ENCODE data around the gene ONECUT3. TPM values are rescaled to one million over a fixed set of nuclear protein-coding genes. Genes with fewer than 3 reads are reported as not detected.

The ONECUT3 gene
- total and polyA plus RNA-seq, 8 donors: 0.06 to 0.08 (median 0.07) TPM; not detected in 2

DNA sequence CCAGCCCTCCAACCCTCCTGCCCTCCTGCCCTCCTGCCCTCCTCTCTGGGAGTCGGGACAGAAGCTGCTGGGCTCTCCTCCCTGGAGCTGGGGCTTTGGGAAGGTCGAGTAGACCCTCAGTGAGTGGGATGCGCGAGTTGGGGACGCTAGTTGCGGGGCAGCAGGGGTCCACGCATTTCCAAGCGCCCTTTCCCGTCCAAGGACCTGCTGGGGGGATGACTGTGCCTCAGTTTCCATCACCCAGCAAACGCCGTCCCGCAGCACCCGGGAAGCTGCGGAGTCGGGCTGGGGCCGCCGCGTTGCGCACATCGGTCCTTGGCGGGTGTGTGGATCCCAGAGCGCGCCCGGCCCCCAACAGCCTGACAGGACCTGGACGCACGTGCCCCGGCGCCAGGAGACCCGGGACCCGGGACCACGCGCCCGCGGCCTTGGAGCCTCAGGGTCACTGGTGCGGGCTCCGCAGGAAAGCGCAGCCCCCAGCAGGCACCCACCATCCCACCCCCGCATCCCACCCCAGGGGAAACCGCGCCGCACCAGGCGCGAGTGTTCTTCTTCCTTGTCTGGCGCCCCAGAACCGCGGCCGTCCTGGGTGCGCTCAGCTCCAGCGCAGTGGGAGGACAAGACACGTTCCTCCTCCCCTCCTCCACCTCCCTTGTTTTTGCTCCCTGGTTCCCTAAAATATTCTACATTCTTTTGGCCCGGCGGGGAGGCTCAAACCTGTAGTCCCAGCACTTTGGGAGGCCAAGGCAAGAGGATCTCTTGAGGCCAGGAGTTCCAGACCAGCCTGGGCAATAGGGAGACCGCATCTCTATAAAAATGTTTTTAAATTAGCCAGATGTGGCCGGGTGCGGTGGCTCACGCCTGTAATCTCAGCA, 9.2 kb downstream of the ONECUT3 start:
- Histone ChIP-seq H3K9me3 (no peaks in the 10 kb centered on the region), H3K4me3 (no peak overlapping the region), H3K27ac (no peak overlapping the region), H3K36me3 (no peaks in the 10 kb centered on the region), H3K27me3 (peaks cover 98 to 100% of the 10 kb centered on the region in 2 donors), H3K4me1 (peaks cover 0 to 3% of the 10 kb centered on the region in 2 donors)
- DNase-seq: no peak
- intact Hi-C loops (cut with DNase I): loop anchor here in 1 of 2 donors (10.0 kb wide), 1 partner anchor 78 kb away; no protein-coding TSS in a partner anchor
- TF ChIP-seq CTCF (IDR thresholded peaks at IDR 0.05): no peak
- ATAC-seq: no peak

DNA sequence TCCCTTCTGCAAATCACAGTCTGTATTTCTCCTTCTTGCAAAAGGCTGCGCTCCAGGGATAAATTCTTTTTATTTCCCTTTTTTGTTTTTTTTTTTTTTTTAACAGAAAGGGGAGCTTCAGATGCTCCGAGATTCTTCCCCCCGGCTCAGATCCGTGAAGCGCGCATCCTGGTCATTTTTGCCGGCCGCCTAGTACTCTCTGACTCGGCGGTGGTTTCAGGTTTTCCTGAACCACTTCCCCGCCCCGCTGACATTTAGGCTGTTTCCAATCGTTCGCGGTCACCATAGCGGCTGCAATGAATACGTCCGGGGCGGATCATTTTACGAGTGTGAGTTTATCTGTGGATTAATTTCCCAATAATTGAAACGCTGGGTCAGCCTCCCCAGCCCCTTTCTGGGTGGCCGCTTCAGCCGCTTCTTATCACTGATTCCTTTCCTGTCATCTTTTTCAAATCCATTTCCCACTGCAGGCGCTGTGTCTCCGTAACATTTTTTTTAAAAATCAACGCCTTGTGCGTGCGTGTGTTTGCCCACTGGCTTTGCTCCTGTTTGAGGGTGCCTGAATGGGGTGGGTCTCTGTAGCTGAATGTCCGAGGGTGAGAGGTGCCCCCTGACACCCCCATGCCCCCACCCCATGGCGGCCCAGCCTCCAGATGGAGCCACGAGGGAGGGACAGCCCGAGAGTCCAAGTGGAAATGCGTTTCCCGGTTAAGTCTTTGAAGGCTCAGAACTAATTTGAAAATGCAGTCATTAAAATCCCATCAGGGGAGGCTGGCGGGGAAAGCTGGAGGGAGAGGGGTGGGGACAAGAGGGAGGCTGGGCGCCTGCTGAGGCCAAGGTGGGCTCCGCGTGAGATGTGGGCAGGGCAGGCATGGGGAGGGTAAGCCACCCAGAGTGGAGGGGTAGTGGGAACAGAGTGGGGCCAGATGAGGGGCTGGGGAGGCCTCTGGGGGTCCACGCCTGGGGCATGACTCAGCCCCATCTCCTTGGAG, 10.6 kb downstream of the ONECUT3 start:
- H3K9me3 ChIP-seq: no peaks in the 10 kb centered on the region
- no peaks in the 10 kb centered on the region for H3K36me3 ChIP-seq
- DNase-seq (peak in 2 of 4 donors; percentile 27 to 41), ATAC-seq (no peak)
- H3K4me1 ChIP-seq: no peaks in the 10 kb centered on the region
- intact Hi-C loops (cut with DNase I): loop anchor here in 1 of 2 donors (10.0 kb wide), 1 partner anchor 79 kb away; no protein-coding TSS in a partner anchor
- H3K4me3 ChIP-seq: no peak overlapping the region
- no peak overlapping the region for H3K27ac ChIP-seq
- H3K27me3 ChIP-seq: peaks cover 94 to 100% of the 10 kb centered on the region in 2 donors
- no peak for TF ChIP-seq CTCF (IDR thresholded peaks at IDR 0.05)

DNA sequence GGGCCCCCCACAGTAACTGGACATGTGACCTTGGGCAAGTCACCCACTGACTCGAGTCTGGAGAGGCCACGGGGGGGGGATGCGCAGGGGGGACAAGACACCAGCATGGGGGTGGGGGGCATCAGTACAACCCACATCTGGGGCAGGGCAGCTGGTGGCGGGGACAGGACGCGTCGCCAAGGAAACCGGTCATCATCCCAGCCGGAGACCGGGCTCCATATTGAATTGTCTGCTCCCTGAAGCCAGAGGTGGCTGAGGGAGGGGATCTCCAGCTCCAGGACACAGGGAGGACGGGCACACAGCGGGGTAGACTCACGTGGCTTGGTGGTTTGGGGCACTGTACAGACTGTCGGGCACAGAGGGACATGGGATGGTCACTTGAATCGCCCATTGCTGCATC, 11.4 kb downstream of the ONECUT3 start:
- no peak for ATAC-seq

DNA sequence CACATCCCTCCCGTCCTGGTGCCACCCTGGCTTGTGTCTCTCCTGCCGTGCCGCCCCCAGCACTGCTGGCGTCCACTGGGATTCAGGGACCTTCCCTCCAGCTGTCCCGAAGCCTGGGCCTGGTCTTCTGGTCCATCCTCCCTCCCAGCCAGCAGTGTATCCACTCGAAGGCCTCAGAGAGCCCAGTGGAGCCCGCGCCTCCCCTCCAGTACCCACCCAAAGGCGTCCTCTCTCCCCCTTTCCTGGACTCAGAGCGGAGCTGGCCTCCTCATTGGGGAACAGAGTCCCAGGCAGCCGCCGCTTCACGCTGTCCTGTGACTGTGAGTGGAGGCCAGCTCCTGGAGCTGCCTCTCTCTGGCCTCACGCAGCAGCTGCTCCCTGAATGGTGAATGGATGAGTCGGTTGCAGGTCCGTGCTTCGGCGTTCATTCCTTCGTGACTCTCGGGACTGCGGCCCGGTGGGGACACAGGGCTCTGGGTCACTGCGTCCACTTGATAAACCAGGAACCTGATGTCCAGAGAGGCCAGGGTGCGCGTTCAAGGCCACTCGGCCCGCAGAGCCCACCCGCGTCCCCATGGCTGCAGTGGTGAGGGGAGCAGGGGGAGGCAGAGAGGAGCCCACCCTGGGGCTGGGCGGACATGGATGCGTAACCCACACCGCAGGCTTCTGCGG, 12.1 kb downstream of the ONECUT3 start:
- no peaks in the 10 kb centered on the region for H3K4me1 ChIP-seq
- H3K9me3 ChIP-seq: peaks cover 0 to under 1% of the 10 kb centered on the region in 2 donors
- intact Hi-C loops (cut with DNase I): loop anchor here in 1 of 2 donors (10.0 kb wide), 1 partner anchor 81 kb away; no protein-coding TSS in a partner anchor
- peaks cover 86 to 100% of the 10 kb centered on the region in 2 donors for H3K27me3 ChIP-seq
- no peak overlapping the region for H3K27ac ChIP-seq
- ATAC-seq: no peak
- TF ChIP-seq CTCF (IDR thresholded peaks at IDR 0.05): no peak
- no peak overlapping the region for H3K4me3 ChIP-seq
- H3K36me3 ChIP-seq: no peaks in the 10 kb centered on the region
- peak in 1 of 4 donors; percentile 44 for DNase-seq

More for the DNA sequence above, 11.4 kb downstream of the ONECUT3 start:
- H3K27ac ChIP-seq: no peak overlapping the region
- H3K4me1 ChIP-seq: no peaks in the 10 kb centered on the region
- no peaks in the 10 kb centered on the region for H3K9me3 ChIP-seq
- intact Hi-C loops (cut with DNase I): loop anchor here in 1 of 2 donors (10.0 kb wide), 1 partner anchor 80 kb away; no protein-coding TSS in a partner anchor
- peaks cover 87 to 100% of the 10 kb centered on the region in 2 donors for H3K27me3 ChIP-seq
- TF ChIP-seq CTCF (IDR thresholded peaks at IDR 0.05): no peak
- no peaks in the 10 kb centered on the region for H3K36me3 ChIP-seq
- DNase-seq: no peak
- no peak overlapping the region for H3K4me3 ChIP-seq

All from left lung (tissue), 10 donors.